GM12892 (cell line): ENCODE measurements around the gene KIF16B.

Source experiments
- POLR2A ChIP-seq: IDR thresholded peaks from 2 replicates; pipeline ENCODE4 v1.6.1; 2011; ENCODE audit warnings: low read depth, low read length, control low read depth
- POLR2AphosphoS5 ChIP-seq: IDR thresholded peaks from 2 replicates; pipeline ENCODE4 v1.6.1; 2011; ENCODE audit warnings: low read depth, low read length, control low read depth

GRCh38 chr20:16479666-16480065 is 93.6 kb downstream of the KIF16B start:
- TF ChIP-seq POLR2AphosphoS5, result no peak
- no peak for TF ChIP-seq POLR2A
